Mucosa of descending colon (tissue), 3 donors: ENCODE measurements around the gene MAN1C1. TPM values are rescaled to one million over a fixed set of nuclear protein-coding genes. Genes with fewer than 3 reads are reported as not detected.

Experiments used
- ATAC-seq: fragments of 200-7000 bp; cut with Tn5 transposase; one replicate; pipeline ENCODE4 v1.9.1; 2020; ENCODE audit warnings: mild to moderate bottlenecking, moderate library complexity
- DNase-seq, 3 donors: peaks; one replicate each; pipeline ENCODE4 v3.0.0-alpha.2; 2020
- H3K36me3 ChIP-seq: fragments of 200-600 bp; one replicate; pipeline ENCODE4 v1.8.0; 2021; ENCODE audit warnings: low read depth, mild to moderate bottlenecking
- H3K4me1 ChIP-seq: fragments of 200-600 bp; one replicate; pipeline ENCODE4 v1.8.0; 2021; ENCODE audit warnings: low read depth, mild to moderate bottlenecking
- H3K4me3 ChIP-seq: fragments of 200-600 bp; one replicate; pipeline ENCODE4 v1.8.0; 2021; ENCODE audit warnings: mild to moderate bottlenecking
- H3K9me3 ChIP-seq: fragments of 200-600 bp; one replicate; pipeline ENCODE4 v1.8.0; 2021; ENCODE audit warnings: mild to moderate bottlenecking
- intact Hi-C, 2 donors: fragments of 100-400 bp; cut with DNase I in 1 of 2; cut with micrococcal nuclease in 1 of 2; formaldehyde crosslinking; loops; one replicate each; pipeline versions ENCODE4 v1.11.0 to v1.11.1; 2022; cut with DNase I, micrococcal nuclease
- total RNA-seq, 3 donors: library from RNA; stranded (reverse); fragmentation: NEBNext Ultra II Directional in 2 of 3; extraction: Animal tissue kit (Norgen Biotek cat#: 25700) in 2 of 3; gene quantifications; one replicate each; pipeline versions ENCODE4 v1.2.1 to v1.2.4, GENCODE V29; 2021 to 2023
- TF ChIP-seq, protein P1 (sequence below): fragments of 200-600 bp; IDR thresholded peaks from one replicate; pipeline ENCODE4 v1.8.0; 2022; ENCODE audit warnings: antibody characterized with exemption, mild to moderate bottlenecking
- donor health status: DM: no; HTN: no; CAD: no; lungs with moderate emphysema.
- donor health status: DM: no; HTN: no; CAD: no.
- donor health status: DM: no; HTN: yes; CAD: no.

Gene MAN1C1
- total RNA-seq, 3 donors from 2014 or later = 2.5 to 22.0 (median 6.1) TPM

DNA sequence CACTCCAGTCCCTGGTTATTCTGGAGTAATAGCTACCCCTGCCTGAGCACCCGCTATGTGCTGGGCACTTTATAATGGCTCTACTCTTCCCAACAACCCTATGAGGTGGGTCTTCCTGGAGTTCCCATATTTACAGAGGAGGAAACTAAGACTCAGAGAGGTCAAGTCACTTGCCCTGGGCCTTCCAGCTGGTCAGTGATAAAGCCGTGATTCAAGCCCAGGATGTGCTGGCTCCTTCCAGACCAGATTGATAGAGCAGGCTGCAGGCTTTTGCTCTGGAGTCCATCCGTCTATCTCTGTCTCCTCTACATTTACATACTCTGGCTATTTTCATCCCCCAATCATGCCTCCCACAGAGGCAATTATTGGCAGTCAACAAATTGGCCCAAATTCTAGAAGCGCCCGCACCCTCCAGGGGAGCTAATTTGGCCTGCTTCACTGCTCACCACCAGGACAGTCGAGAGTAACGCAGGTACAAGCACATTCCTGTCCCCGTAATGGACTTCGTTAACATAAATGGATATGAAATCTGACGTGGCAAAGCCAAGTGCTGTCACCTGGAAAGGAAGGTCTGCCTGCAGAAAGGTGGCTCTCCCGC, 143.6 kb downstream of the MAN1C1 start:
- no peak overlapping the region for H3K4me3 ChIP-seq
- intact Hi-C loops = no loop called here
- no peaks in the 10 kb centered on the region for H3K36me3 ChIP-seq
- H3K4me1 ChIP-seq = no peaks in the 10 kb centered on the region
- DNase-seq (no peak), ATAC-seq (no peak)
- H3K9me3 ChIP-seq = no peaks in the 10 kb centered on the region
- TF ChIP-seq, protein P1, sequence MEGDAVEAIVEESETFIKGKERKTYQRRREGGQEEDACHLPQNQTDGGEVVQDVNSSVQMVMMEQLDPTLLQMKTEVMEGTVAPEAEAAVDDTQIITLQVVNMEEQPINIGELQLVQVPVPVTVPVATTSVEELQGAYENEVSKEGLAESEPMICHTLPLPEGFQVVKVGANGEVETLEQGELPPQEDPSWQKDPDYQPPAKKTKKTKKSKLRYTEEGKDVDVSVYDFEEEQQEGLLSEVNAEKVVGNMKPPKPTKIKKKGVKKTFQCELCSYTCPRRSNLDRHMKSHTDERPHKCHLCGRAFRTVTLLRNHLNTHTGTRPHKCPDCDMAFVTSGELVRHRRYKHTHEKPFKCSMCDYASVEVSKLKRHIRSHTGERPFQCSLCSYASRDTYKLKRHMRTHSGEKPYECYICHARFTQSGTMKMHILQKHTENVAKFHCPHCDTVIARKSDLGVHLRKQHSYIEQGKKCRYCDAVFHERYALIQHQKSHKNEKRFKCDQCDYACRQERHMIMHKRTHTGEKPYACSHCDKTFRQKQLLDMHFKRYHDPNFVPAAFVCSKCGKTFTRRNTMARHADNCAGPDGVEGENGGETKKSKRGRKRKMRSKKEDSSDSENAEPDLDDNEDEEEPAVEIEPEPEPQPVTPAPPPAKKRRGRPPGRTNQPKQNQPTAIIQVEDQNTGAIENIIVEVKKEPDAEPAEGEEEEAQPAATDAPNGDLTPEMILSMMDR = no peak

DNA sequence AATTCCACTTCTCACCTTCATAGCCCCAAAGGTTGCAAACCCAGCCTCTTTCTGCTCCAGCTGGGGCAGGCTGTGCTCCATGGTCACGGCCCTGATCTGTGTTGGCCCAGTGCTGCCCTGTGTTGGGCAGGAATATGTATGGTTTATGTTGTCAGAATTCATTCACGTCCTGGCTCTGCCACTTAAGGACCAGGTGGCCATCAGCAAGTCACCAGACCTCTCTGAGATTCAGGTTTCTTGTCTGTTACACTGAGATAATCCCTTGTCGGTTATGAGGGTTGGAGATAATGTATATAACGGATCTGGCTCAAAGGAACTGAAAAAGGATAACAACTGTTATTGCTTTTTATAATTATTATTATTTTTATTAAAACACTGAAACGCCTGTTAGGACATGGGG, 144.3 kb downstream of the MAN1C1 start:
- ATAC-seq = no peak
- no peak for DNase-seq
- TF ChIP-seq, protein P1 = no peak
- no peaks in the 10 kb centered on the region for H3K4me1 ChIP-seq
- no peak overlapping the region for H3K4me3 ChIP-seq
- intact Hi-C loops = no loop called here
- H3K36me3 ChIP-seq = no peaks in the 10 kb centered on the region
- H3K9me3 ChIP-seq = no peaks in the 10 kb centered on the region

DNA sequence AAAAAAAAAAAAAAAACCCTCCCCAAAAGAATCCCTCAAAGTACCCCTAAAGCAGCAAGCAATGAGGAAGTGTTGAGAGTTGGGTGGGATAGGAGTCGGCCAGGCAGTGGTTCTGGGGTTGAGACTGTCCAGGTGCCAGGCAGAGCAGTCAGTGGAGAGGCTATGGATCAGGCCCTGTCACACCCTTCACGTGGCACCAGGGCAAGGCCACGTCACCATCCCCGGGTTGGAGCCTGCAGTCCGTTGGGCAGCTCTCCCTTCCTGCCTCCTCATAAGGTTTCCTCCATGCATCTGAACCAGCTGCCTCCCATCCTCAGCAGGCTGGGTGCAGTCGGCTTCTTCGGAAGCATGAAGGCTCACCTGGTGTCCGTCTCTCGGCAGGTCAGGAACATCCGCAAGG, 146.9 kb downstream of the MAN1C1 start:
- intact Hi-C loops = no loop called here
- Histone ChIP-seq H3K4me1 (no peaks in the 10 kb centered on the region), H3K36me3 (no peaks in the 10 kb centered on the region), H3K9me3 (no peaks in the 10 kb centered on the region), H3K4me3 (no peak overlapping the region)
- ATAC-seq = peak; percentile 54
- no peak for DNase-seq
- TF ChIP-seq, protein P1 = no peak

DNA sequence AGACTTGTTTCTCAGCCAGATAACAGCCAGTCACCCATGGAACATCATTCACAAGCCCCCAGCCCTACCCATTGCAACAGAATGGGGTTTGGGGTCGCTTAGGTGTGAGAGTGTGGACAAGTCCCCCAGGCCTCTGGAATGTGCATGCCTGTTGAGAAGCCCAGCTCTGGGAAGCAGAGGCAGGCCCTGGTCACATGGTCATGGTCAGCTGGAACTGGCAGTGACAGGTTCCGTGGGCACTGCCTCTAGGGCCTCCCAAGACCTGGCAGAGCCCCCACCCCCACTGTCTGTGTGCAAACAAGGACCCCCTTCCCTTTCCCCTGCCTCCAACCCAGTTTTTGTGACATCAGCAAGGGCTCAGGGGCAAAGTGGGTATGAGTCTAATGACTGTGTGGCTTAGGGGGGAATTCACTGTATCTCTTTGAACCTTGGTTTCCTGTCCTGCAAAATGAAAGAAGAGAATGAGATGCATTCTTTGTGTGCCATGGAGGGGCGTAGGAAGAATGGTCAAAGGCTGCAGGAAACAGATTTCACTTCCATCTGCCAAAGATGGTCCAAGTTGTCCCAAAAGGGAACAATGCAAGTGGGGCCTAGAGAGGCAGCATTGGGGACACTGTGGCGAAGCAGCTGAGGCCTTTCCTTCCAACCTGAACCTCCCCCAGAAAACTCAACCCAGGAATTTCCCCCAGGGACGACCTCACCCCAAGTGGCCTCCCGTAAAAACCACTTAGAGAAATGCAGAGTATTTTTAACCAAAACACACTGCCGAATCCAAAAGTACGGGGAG, 148.7 kb downstream of the MAN1C1 start:
- ATAC-seq (no peak), DNase-seq (no peak)
- intact Hi-C loops = no loop called here
- Histone ChIP-seq H3K36me3 (no peaks in the 10 kb centered on the region), H3K9me3 (no peaks in the 10 kb centered on the region), H3K4me1 (no peaks in the 10 kb centered on the region), H3K4me3 (no peak overlapping the region)
- TF ChIP-seq, protein P1 = no peak

DNA sequence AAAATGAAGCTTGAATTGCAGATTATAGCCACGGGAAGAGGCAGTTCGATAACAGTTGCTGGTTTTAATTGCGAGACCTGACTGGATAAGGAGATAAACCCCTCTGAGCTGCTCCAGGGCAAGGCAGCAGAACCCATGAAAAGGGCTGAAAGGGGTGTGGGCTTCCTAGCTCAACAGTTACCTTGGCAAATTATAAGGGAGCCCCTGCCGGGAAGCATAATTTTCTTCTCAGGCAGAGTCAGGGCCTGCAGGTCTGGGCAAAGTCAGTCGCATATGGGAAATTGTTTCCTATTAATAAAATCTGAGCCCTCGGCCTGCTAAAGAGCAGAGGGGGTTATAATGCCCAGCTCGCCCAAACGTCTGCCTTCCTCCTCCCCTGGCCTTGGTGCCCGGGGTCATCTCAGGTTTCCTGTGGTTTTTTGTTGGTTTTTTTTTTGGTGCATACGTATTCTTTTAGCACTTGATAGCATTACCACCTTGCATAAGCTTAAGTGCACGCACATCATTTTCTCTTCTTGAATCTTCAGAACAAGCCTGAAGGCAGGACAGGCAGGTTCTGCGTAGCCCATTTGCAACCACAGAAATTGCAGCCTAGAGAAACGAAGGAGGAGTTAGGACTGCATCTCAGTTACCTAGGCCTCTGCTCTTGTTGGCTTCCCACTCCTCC, 149.5 kb downstream of the MAN1C1 start:
- Histone ChIP-seq H3K4me1 (peaks cover 4% of the 10 kb centered on the region), H3K9me3 (no peaks in the 10 kb centered on the region), H3K36me3 (no peaks in the 10 kb centered on the region), H3K4me3 (no peak overlapping the region)
- no peak for ATAC-seq
- intact Hi-C loops = no loop called here
- TF ChIP-seq, protein P1 = no peak
- DNase-seq = no peak
